Measurements from ENCODE around the gene PVALEF. TPM values are rescaled to one million over a fixed set of nuclear protein-coding genes. Genes with fewer than 3 reads are reported as not detected.

PVALEF gene
- polyA plus RNA-seq, 4 donors = 0.13 to 0.79 (median 0.45) TPM

DNA sequence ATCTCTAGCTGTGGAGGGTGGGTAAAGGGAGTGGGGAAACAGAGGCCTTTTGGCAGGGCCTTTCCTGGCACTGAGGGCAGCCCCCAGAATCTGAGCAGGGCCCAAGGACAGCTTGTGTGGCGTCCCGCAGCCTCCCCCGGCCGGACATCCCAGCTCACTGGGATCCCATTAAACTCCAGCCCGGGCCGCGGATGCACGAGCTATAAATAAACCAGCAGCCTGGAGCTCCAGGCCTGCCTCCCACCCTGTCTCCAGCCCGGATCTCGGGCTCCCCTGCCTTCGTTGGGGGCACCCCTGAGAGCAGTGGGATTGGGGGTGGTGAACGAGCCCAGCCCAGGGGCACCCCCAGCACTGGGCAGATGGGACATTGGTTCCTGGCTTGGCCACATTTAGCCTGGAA lies 14.6 kb downstream of the PVALEF start:
- DNase-seq (ENCODE audit: low read depth in 4 of 4, low spot score in 2 of 4) = no peak

DNA sequence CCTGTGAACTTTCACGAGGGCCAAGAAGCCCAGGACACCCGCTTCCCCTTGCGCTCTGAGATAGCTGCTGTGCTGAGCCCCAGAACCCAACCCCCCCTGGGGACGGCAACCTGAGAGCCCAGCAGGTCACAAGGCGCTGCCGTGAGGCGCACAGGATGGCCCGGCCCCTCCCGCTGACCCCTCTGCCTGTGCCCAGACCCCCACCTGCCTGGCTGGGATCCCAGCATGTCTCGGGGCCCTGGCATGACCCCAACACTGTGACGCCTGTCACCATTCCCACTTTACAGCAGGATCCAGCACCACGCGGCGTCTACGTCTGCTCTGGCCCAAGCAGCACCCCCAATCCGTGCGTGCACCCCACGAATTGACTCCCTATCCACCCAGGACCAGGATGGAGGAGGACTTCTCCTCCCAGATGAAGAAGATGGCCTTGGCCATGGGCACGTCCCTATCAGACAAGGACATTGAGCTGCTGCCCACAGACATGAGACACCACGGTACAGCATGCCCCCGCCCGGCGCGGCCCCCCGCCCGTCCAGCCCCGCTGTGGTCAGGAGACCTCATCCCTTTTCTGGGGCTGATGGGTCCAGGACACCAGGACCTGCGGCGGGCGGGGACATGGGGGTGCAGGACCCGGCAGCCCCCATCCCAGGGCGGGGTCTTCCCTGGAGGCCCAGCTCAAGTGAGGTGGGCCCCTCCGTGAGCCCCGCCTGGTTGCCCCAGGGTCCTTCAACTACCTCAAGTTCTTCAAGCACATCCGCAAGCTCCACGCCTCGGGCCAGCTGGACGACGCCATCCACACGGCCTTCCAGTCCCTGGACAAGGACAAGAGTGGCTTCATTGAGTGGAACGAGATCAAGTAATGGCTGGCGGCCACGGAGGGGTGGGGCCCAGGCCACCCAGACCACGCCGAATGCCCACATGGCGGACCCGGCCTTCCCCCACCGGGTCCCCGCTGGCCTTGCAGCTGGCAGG lies 15.8 kb downstream of the PVALEF start:
- DNase-seq (ENCODE audit: low read depth in 4 of 4, low spot score in 2 of 4) = no peak

- no peak for DNase-seq (ENCODE audit: low read depth in 4 of 4, low spot score in 2 of 4)
Observed at GRCh38 chr17:81181811-81182185, 16.5 kb downstream of the PVALEF start.

- no peak for DNase-seq (ENCODE audit: low read depth in 4 of 4, low spot score in 2 of 4)
Observed at GRCh38 chr17:81182596-81182995, 17.3 kb downstream of the PVALEF start.

DNA sequence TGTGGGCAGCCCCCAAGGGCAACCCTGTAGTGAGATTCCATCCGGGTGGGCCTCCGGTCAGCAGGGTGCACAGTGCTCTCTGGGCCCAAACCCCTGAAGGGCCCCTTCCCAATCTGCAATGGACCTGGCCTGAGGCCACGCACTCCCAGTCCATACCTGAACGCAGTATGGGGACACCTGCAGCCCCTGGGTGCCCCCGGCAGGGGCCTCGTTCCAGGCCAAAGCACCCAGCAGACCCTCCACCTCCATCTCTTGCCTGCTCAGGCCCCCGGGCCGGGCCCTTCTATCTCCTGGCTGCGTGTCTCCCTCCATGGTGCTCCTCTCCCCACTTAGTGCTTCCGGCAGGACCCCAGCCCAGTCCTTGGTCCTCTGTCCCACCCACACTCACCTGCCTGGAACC lies 18.0 kb downstream of the PVALEF start:
- DNase-seq (ENCODE audit: low read depth in 4 of 4, low spot score in 2 of 4) = no peak

- no peak for DNase-seq (ENCODE audit: low read depth in 4 of 4, low spot score in 2 of 4)
Observed at GRCh38 chr17:81183807-81184206, 18.5 kb downstream of the PVALEF start.

GRCh38 chr17:81184555-81184954 lies 19.2 kb downstream of the PVALEF start:
- no peak for DNase-seq (ENCODE audit: low read depth in 4 of 4, low spot score in 2 of 4)

GRCh38 chr17:81186203-81186602 lies 20.9 kb downstream of the PVALEF start:
- no peak for DNase-seq (ENCODE audit: low read depth in 4 of 4, low spot score in 2 of 4)

DNA sequence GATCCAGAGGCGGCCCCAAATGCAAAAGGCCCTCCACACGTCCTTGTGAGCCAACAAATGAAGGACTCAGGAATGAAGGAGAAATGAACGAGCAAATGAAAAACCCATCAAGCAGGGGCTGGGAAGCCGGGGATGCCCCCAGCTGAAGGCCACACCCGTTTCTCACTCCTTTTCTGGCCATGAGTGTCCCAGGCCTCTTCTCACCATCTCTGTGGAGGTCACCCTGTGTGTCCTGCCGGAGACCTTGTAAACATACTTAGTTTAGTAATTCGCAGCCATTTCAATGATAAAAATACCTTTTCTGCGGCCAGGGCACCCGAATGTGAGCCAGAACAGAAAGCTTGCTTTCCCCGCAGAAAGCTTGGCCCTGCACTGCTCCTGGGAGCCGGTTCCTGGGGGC lies 21.8 kb downstream of the PVALEF start:
- DNase-seq (ENCODE audit: low read depth in 4 of 4, low spot score in 2 of 4) = no peak

DNA sequence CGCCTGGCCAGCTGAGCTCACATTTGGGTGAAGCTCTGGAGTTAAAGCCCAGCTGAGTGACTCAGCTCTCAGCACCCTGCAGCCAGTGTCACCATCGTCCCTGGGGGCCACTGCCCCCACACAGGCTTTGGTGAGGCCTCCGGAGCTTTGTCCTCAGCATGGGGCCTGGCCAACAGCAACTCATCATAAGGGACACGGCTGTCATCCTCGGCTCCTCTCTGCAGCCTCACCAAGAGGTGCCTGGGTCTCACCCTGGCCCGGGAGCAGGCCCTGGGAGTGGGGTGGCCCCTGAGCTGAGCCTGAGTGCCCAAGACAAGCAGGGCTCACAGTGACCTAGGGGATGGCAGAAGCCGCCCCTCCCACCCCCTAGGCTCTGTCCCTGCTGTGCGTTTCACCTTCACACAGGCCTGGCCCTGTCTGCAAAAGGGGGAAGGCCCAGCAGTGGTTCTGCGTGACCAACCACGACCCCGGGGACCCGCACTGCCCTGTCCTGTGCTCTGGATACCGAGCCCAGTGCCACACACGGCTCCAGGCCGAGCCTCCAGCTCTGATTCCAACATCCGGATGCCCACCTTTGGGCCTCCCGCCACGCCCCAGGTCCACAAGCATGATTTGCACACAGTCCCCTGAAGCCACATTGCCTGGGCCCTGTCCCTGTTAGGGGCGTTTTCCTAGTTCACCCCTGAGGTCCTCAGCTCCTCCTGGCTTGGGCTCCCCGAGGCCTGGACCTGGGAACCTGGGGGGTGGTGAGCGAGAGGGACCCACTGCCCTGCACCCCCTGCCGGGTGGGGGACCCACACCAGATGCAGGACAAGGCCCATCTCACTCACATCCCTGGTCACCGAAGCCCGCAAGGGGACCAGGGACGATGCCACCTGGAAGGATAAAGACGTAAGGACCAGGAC lies 22.5 kb downstream of the PVALEF start:
- DNase-seq (ENCODE audit: low read depth in 4 of 4, low spot score in 2 of 4) = no peak

DNA sequence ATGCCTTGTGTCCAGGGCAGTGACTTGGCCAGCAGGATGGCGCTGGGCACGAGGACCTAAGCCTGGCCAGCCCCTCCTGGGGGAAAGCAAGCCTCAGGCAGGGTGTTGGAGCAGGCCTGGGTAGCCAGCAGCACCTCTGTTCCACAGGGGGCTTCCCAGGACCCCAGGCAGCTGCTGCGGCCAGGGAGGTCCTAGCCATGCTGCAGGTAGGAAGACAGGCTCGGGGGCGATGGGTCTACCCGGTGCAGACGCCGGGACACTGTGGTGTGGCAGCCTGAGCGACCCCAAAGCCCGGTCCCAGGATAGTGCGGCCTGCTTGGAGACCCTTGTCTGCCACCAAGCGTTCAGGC lies 23.2 kb downstream of the PVALEF start:
- DNase-seq (ENCODE audit: low read depth in 4 of 4, low spot score in 2 of 4) = no peak

DNA sequence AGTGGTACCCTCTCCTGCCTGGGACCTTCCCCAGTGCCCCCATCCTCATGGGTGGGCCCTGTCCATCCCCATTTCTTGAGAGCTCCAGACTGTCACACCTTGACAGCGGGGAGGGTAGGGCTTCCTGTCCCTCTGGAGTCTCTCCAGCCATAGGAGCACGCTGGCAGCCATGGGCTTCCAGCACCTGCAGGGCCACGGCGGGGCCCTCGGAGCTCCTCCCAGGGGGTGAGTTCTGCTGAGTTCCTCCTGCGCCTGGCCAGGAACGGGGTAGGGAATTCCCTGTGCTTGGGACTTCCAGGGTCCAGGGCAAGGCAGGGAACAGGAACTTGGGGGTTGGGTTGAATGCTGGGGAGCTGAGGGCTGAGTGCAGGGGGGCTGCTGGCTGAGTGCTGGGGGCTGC lies 23.7 kb downstream of the PVALEF start:
- DNase-seq (ENCODE audit: low read depth in 4 of 4, low spot score in 2 of 4) = no peak

- DNase-seq (ENCODE audit: low read depth in 4 of 4, low spot score in 2 of 4) = no peak
Observed at GRCh38 chr17:81189670-81190530, 24.6 kb downstream of the PVALEF start.

GRCh38 chr17:81190591-81190990 lies 25.3 kb downstream of the PVALEF start:
- DNase-seq (ENCODE audit: low read depth in 4 of 4, low spot score in 2 of 4) = no peak

DNA sequence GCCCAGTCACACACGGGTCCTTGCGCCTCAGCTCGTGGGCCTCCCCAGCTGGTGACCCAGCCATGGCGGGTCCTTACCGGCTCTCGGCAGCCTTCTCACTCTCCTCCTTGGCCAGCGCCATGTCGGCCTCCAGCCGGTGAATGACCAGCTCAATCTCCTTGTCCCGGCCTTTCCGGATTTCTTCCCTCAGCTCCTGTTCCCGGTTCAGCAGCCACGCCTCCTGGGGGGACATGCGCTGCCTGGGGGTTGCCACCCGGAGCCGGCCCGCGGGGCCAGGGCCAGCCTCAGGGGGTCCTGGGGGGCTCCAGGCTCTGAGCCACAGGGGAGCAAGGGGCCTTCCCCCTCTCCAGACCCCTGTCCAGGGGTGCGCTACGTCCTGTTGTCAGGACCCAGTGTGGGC lies 25.8 kb downstream of the PVALEF start:
- no peak for DNase-seq (ENCODE audit: low read depth in 4 of 4, low spot score in 2 of 4)

- DNase-seq (ENCODE audit: low read depth in 4 of 4, low spot score in 2 of 4) = no peak
Observed at GRCh38 chr17:81191646-81192045, 26.3 kb downstream of the PVALEF start.

GRCh38 chr17:81192386-81193050 lies 27.2 kb downstream of the PVALEF start:
- DNase-seq (ENCODE audit: low read depth in 4 of 4, low spot score in 2 of 4) = no peak

DNA sequence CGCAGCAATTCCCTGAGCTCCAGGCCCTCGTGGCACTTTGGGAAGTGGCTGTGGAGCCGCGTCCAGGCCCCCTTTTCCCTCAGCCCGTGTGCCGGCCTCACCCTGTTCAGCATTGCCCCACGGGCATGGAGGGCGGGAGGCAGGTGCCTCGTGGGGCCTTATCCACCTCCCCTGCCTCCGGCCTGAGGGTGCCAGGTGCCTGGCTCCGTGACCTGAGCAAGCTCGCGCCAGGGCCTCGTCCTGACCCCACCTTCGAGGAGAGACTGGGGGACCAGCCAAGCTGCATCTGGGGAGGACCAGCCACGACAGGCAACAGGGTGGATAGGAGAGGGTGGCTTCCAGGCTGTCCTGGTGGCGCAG lies 27.7 kb downstream of the PVALEF start:
- no peak for DNase-seq (ENCODE audit: low read depth in 4 of 4, low spot score in 2 of 4)

DNA sequence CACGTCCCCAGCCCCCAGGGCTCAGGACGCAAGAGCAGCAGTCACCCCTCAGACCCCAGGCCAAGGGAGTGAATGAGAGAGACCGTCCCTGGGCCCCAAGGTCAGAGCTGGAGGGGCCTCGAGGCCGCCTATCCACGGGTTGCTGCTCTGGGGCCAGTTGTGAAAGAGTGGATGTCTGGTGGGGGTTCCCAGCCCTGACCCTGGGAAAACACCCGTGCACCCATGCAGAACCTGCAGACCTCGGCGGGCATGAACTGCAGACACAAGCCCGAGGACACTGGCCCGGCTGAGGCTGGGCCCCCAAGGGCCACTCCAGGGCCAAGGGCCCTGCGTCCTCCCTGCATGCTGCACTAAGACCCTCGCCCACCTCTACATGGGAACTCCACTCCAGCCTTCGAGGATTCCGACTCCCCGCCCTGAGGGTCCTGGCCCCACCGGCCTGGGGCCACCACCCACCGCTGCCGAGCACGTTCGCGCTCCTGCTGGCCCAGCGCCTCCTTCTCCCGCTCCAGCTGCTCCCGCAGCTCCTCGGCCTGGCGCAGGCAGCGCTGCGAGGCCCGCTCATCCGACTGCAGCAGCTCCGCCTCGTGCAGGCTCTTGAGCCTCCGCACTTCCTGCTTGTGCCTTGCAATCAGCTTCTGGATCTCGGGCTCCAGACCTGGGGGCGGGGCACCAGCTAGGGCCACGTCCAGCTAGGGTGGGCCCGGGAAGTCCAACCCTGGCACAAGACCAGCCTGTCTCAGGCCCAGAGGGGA lies 28.3 kb downstream of the PVALEF start:
- DNase-seq (ENCODE audit: low read depth in 4 of 4, low spot score in 2 of 4) = no peak

Data from left renal cortex interstitium (tissue), 4 donors.